NT2/D1 (cell line): ENCODE measurements around the gene CIITA.

ENCODE experiments used
- SUZ12 ChIP-seq: IDR thresholded peaks from 2 replicates; pipeline ENCODE4 v1.6.1; 2011; ENCODE audit not compliant: insufficient read length, insufficient read depth; ENCODE audit errors: extremely low read depth
- YY1 ChIP-seq: IDR thresholded peaks from 2 replicates; pipeline ENCODE4 v1.6.1; 2011; ENCODE audit not compliant: insufficient read length, insufficient read depth
- ZNF274 ChIP-seq: IDR thresholded peaks from 2 replicates; pipeline ENCODE4 v1.6.1; 2011; ENCODE audit warnings: mild to moderate bottlenecking, low read depth, low read length

- TF ChIP-seq ZNF274 (no peak), SUZ12 (no peak), YY1 (no peak)
These were observed 25.5 kb upstream of the CIITA start for GRCh38 chr16:10851512-10851911.
